Vagina (tissue), 2 donors: Measurements from ENCODE around the gene BST2.

Experiments
- POLR2A ChIP-seq, 2 donors: fragments of 450-650 bp; IDR thresholded peaks; one replicate each; pipeline ENCODE4 v1.6.1; 2017; ENCODE audit warnings: antibody characterized with exemption in 2 of 2, mild to moderate bottlenecking in 2 of 2, moderate library complexity in 2 of 2
- POLR2AphosphoS5 ChIP-seq, 2 donors: sonication (generic); formaldehyde crosslinking; IDR thresholded peaks; one replicate each; pipeline ENCODE4 v1.9.0; 2017; ENCODE audit warnings: antibody characterized with exemption in 2 of 2, mild to moderate bottlenecking in 2 of 2, low read depth in 1 of 2; ENCODE audit not compliant: insufficient read depth in 1 of 2
- TF ChIP-seq, protein P1 (sequence below), 3 experiments: fragments of 450-650 bp in 2 of 3; fragments of 200-600 bp in 1 of 3; sonication (generic) in 1 of 3; IDR thresholded peaks; one replicate each; pipeline ENCODE4 v1.5.1; 2017 to 2019; ENCODE audit warnings: antibody characterized with exemption in 3 of 3, mild to moderate bottlenecking in 2 of 3, moderate library complexity in 2 of 3

DNA sequence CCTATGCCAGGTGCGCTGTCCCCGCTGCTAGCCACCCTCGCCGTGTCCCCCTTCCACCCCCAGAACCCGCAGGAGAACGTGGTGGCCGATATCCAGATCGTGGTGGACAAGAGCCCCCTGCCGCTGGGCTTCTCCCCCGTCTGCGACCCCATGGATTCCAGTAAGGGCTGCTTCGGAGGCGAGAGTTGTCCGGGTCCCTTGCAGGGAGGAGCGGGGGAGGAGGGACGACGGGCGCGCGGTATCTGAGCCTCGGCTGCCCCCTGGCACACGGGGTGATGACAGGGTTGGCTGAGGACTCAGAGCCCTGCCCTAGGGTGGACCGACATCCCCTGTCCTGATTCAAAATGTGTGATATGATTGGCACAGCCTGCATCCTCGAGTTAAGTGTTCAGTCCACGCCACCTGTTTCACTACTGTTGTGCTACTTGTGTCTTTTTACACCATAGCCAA lies 15.1 kb upstream of the BST2 start:
- TF ChIP-seq, protein P1, sequence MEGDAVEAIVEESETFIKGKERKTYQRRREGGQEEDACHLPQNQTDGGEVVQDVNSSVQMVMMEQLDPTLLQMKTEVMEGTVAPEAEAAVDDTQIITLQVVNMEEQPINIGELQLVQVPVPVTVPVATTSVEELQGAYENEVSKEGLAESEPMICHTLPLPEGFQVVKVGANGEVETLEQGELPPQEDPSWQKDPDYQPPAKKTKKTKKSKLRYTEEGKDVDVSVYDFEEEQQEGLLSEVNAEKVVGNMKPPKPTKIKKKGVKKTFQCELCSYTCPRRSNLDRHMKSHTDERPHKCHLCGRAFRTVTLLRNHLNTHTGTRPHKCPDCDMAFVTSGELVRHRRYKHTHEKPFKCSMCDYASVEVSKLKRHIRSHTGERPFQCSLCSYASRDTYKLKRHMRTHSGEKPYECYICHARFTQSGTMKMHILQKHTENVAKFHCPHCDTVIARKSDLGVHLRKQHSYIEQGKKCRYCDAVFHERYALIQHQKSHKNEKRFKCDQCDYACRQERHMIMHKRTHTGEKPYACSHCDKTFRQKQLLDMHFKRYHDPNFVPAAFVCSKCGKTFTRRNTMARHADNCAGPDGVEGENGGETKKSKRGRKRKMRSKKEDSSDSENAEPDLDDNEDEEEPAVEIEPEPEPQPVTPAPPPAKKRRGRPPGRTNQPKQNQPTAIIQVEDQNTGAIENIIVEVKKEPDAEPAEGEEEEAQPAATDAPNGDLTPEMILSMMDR (IDR thresholded peaks at IDR 0.05) = no peak
- TF ChIP-seq POLR2A (IDR thresholded peaks at IDR 0.05) (no peak), POLR2AphosphoS5 (IDR thresholded peaks at IDR 0.05; ENCODE audit: insufficient read depth in 1 of 2, low read depth in 1 of 2) (no peak)
